ENCODE results near the gene OTOA.
"Not testable (repeated sequence)": the region's sequence is repeated elsewhere in the genome, so short reads cannot be mapped to it uniquely, and the experiment has no call there.

DNA sequence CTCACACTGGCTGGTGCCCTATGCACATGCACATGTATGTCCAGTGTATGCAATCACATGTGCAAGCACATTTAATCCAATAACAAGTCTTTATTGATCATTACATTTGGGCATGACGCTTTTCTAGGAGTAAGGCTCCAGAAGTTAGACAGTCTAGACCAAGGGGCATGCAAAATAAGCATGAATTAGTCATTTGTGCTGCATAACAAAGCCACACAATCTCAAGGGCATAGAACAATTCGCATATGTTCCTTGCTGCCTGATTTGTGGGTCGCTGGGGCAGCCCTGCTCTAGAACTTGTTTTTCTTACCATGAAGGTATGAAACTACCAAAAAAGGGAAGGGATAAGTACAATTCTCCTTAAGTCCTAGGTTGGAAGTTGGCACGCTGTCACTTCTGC lies 67.5 kb downstream of the OTOA start:
- TF ChIP-seq, protein P1, sequence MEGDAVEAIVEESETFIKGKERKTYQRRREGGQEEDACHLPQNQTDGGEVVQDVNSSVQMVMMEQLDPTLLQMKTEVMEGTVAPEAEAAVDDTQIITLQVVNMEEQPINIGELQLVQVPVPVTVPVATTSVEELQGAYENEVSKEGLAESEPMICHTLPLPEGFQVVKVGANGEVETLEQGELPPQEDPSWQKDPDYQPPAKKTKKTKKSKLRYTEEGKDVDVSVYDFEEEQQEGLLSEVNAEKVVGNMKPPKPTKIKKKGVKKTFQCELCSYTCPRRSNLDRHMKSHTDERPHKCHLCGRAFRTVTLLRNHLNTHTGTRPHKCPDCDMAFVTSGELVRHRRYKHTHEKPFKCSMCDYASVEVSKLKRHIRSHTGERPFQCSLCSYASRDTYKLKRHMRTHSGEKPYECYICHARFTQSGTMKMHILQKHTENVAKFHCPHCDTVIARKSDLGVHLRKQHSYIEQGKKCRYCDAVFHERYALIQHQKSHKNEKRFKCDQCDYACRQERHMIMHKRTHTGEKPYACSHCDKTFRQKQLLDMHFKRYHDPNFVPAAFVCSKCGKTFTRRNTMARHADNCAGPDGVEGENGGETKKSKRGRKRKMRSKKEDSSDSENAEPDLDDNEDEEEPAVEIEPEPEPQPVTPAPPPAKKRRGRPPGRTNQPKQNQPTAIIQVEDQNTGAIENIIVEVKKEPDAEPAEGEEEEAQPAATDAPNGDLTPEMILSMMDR (IDR thresholded peaks at IDR 0.05; ENCODE audit: low read length): not testable (repeated sequence)
- not testable (repeated sequence) for TF ChIP-seq EZH2 (IDR thresholded peaks at IDR 0.05; ENCODE audit: borderline replicate concordance, low read length)

Measured in OCI-LY1 (cell line).